ENCODE measurements around the gene SYNGR3.
A peak's percentile ranks its signal among the peaks of the same experiment; 100 is the strongest.

Gene SYNGR3

GRCh38 chr16:1976951-1977874 is 12.6 kb upstream of the SYNGR3 start:
- DNase-seq: no peak

GRCh38 chr16:1977875-1978268 is 11.9 kb upstream of the SYNGR3 start:
- DNase-seq: no peak

GRCh38 chr16:1978476-1979120 is 11.2 kb upstream of the SYNGR3 start:
- DNase-seq: no peak

GRCh38 chr16:1979271-1980029 is 10.3 kb upstream of the SYNGR3 start:
- no peak for DNase-seq

GRCh38 chr16:1980030-1980769 is 9.6 kb upstream of the SYNGR3 start:
- DNase-seq: peak; percentile 26

GRCh38 chr16:1980770-1981087 is 9.0 kb upstream of the SYNGR3 start:
- no peak for DNase-seq

- peak; percentile 41 for DNase-seq
Measured at GRCh38 chr16:1981398-1981836, 8.4 kb upstream of the SYNGR3 start, which contains the start of gene NOXO1. Gene NOXO1 (minus strand): TSS chr16:1981469. CDS start chr16:1981179, 290 bp downstream.

- DNase-seq: peak; percentile 31
Measured at GRCh38 chr16:1982013-1982433, 7.7 kb upstream of the SYNGR3 start.

- DNase-seq: no peak
Measured at GRCh38 chr16:1982991-1983543, 6.7 kb upstream of the SYNGR3 start.

- peak; percentile 95 for DNase-seq
Measured at GRCh38 chr16:1983544-1984346, 6.0 kb upstream of the SYNGR3 start, which contains the start of gene GFER. Gene GFER (plus strand): TSS chr16:1984193. CDS start chr16:1984219, 26 bp downstream.

GRCh38 chr16:1984347-1985225 is 5.2 kb upstream of the SYNGR3 start:
- no peak for DNase-seq

GRCh38 chr16:1985466-1986150 is 4.2 kb upstream of the SYNGR3 start:
- DNase-seq: no peak

GRCh38 chr16:1987198-1987597 is 2.6 kb upstream of the SYNGR3 start:
- no peak for DNase-seq

GRCh38 chr16:1990101-1990350 is 256 bp downstream of the SYNGR3 start:
- DNase-seq: no peak

GRCh38 chr16:1990351-1991134 is 773 bp downstream of the SYNGR3 start:
- peak; percentile 33 for DNase-seq

GRCh38 chr16:1991135-1991551 is 1.4 kb downstream of the SYNGR3 start:
- DNase-seq: no peak

GRCh38 chr16:1991588-1991947 is 1.8 kb downstream of the SYNGR3 start:
- DNase-seq: no peak

GRCh38 chr16:1991948-1992703 is 2.4 kb downstream of the SYNGR3 start:
- DNase-seq: peak; percentile 87
